NCI-H2081 (cell line): Measurements from ENCODE around the gene LLCFC1.

Source experiments
- DNase-seq, 2 experiments: peaks; one replicate each; lab custom pipeline; 2025; lab: John Stamatoyannopoulos, UW

Gene LLCFC1

GRCh38 chr7:142939226-142939910, at the start of gene LLCFC1:
Gene LLCFC1 (plus strand): TSS chr7:142939484. CDS start chr7:142939622, 138 bp downstream.
- DNase-seq: no peak

- DNase-seq: no peak
Measured at GRCh38 chr7:142889816-142890215, 49.5 kb upstream of the LLCFC1 start.

GRCh38 chr7:142890874-142891485, 48.3 kb upstream of the LLCFC1 start:
- DNase-seq: no peak

GRCh38 chr7:142891490-142892082, 47.7 kb upstream of the LLCFC1 start:
- DNase-seq: no peak

GRCh38 chr7:142892951-142893350, 46.3 kb upstream of the LLCFC1 start:
- DNase-seq: no peak

- no peak for DNase-seq
Measured at GRCh38 chr7:142894112-142894984, 44.9 kb upstream of the LLCFC1 start.

GRCh38 chr7:142894985-142895593, 44.2 kb upstream of the LLCFC1 start:
- DNase-seq: no peak

GRCh38 chr7:142896151-142896550, 43.1 kb upstream of the LLCFC1 start:
- DNase-seq: no peak

- no peak for DNase-seq
Measured at GRCh38 chr7:142896741-142897379, 42.4 kb upstream of the LLCFC1 start.

GRCh38 chr7:142897691-142898090, 41.6 kb upstream of the LLCFC1 start:
- no peak for DNase-seq

- peak; percentile 35 to 57 for DNase-seq
Measured at GRCh38 chr7:142898377-142899170, 40.7 kb upstream of the LLCFC1 start.

- DNase-seq: no peak
Measured at GRCh38 chr7:142899661-142900060, 39.6 kb upstream of the LLCFC1 start.

GRCh38 chr7:142901426-142902259, 37.6 kb upstream of the LLCFC1 start:
- no peak for DNase-seq

- DNase-seq: no peak
Measured at GRCh38 chr7:142904128-142904527, 35.2 kb upstream of the LLCFC1 start.

GRCh38 chr7:142905759-142906158, 33.5 kb upstream of the LLCFC1 start:
- DNase-seq: no peak

GRCh38 chr7:142906643-142907042, 32.6 kb upstream of the LLCFC1 start:
- no peak for DNase-seq

- DNase-seq: no peak
Measured at GRCh38 chr7:142908290-142908689, 31.0 kb upstream of the LLCFC1 start.

- no peak for DNase-seq
Measured at GRCh38 chr7:142908921-142909890, 30.1 kb upstream of the LLCFC1 start.

- no peak for DNase-seq
Measured at GRCh38 chr7:142910031-142910433, 29.3 kb upstream of the LLCFC1 start.
